GM23248 (cell line): ENCODE measurements around the gene TNP1. TPM values are rescaled to one million over a fixed set of nuclear protein-coding genes. Genes with fewer than 3 reads are reported as not detected.

ENCODE experiments used
- DNase-seq: peaks from one replicate; pipeline ENCODE4 v3.0.0-alpha.2; 2015
- H2AFZ ChIP-seq: fragments of 200-600 bp; sonication (generic); 2 replicates; pipeline ENCODE4 v1.6.1; 2016; ENCODE audit warnings: antibody characterized with exemption
- H3F3A ChIP-seq: fragments of 200-600 bp; sonication (generic); 2 replicates; pipeline ENCODE4 v1.6.1; 2016; ENCODE audit warnings: mild to moderate bottlenecking, antibody characterized with exemption, mixed run types; ENCODE audit not compliant: insufficient read depth
- H3K27ac ChIP-seq: fragments of 200-600 bp; sonication (generic); 2 replicates; pipeline ENCODE4 v1.5.1; 2016; ENCODE audit warnings: mild to moderate bottlenecking
- H3K27me3 ChIP-seq: fragments of 200-600 bp; sonication (generic); replicated peaks from 2 replicates; pipeline ENCODE4 v1.6.1; 2016; ENCODE audit warnings: mild to moderate bottlenecking; ENCODE audit not compliant: insufficient read depth
- H3K36me3 ChIP-seq: fragments of 200-600 bp; sonication (generic); 2 replicates; pipeline ENCODE4 v1.6.1; 2016; ENCODE audit warnings: low read depth, mild to moderate bottlenecking
- H3K4me1 ChIP-seq: fragments of 200-600 bp; sonication (generic); 2 replicates; pipeline ENCODE4 v1.6.1; 2016; ENCODE audit warnings: mild to moderate bottlenecking; ENCODE audit not compliant: insufficient read depth
- H3K4me2 ChIP-seq: fragments of 200-600 bp; sonication (generic); one replicate; pipeline ENCODE4 v1.6.1; 2016; ENCODE audit warnings: mild to moderate bottlenecking; ENCODE audit not compliant: unreplicated experiment
- H3K4me3 ChIP-seq: fragments of 200-600 bp; sonication (generic); 2 replicates; pipeline ENCODE4 v1.5.1; 2016; ENCODE audit warnings: mild to moderate bottlenecking
- H3K79me2 ChIP-seq: fragments of 200-600 bp; sonication (generic); 2 replicates; pipeline ENCODE4 v1.6.1; 2016; ENCODE audit warnings: mild to moderate bottlenecking; ENCODE audit not compliant: insufficient read depth
- H3K9ac ChIP-seq: fragments of 200-600 bp; sonication (generic); 2 replicates; pipeline ENCODE4 v1.6.1; 2016; ENCODE audit warnings: mild to moderate bottlenecking
- H3K9me2 ChIP-seq: fragments of 200-600 bp; sonication (generic); 2 replicates; pipeline ENCODE4 v1.6.1; 2016; ENCODE audit warnings: mixed run types, mild to moderate bottlenecking, moderate library complexity; ENCODE audit not compliant: insufficient read depth
- H3K9me3 ChIP-seq: fragments of 200-600 bp; sonication (generic); one replicate; pipeline ENCODE4 v1.6.1; 2017; ENCODE audit warnings: low read depth
- H4K20me1 ChIP-seq: fragments of 200-600 bp; sonication (generic); 2 replicates; pipeline ENCODE4 v1.6.0; 2016; ENCODE audit not compliant: insufficient read depth
- EZH2 ChIP-seq: fragments of 200-600 bp; sonication (generic); IDR thresholded peaks from 2 replicates; pipeline ENCODE4 v1.6.1; 2018; ENCODE audit warnings: antibody characterized with exemption, mild to moderate bottlenecking; ENCODE audit not compliant: insufficient read depth, poor library complexity, severe bottlenecking
- EZH2phosphoT487 ChIP-seq: fragments of 200-600 bp; sonication (generic); IDR thresholded peaks from 2 replicates; pipeline ENCODE4 v1.6.1; 2018; ENCODE audit warnings: antibody characterized with exemption, moderate library complexity, mild to moderate bottlenecking, low read depth; ENCODE audit not compliant: insufficient read depth
- WGBS, 2 experiments: methylation state at CpG; one replicate each; pipeline ENCODE4 v1.1.6; 2015 to 2017; ENCODE audit warnings: low lambda C conversion rate in 2 of 2, low coverage in 1 of 2; ENCODE audit errors: missing lambda C conversion rate in 2 of 2; 5-methylcytosine and 5-hydroxymethylcytosine counted together
- in situ Hi-C: fragments of 300-500 bp; cut with MboI; formaldehyde crosslinking; loops from 2 replicates; pipeline ENCODE4 v1.15.0; 2020
- polyA plus RNA-seq: library from polyadenylated mRNA; unstranded; fragments of >200 nt; fragmentation: Nextera tagmentation; extraction: Ambion mirVana; gene quantifications from 2 replicates; pipeline ENCODE4 v1.2.1, GENCODE V29; 2016
- total RNA-seq: library from RNA; depleted of rRNA; stranded (reverse); fragments of >200 nt; shearing (Covaris generic); gene quantifications from 2 replicates; pipeline ENCODE4 v1.2.3, GENCODE V29; 2014

TNP1 gene
- total and polyA plus RNA-seq, 2 experiments from 2014 or later, result not detected

DNA sequence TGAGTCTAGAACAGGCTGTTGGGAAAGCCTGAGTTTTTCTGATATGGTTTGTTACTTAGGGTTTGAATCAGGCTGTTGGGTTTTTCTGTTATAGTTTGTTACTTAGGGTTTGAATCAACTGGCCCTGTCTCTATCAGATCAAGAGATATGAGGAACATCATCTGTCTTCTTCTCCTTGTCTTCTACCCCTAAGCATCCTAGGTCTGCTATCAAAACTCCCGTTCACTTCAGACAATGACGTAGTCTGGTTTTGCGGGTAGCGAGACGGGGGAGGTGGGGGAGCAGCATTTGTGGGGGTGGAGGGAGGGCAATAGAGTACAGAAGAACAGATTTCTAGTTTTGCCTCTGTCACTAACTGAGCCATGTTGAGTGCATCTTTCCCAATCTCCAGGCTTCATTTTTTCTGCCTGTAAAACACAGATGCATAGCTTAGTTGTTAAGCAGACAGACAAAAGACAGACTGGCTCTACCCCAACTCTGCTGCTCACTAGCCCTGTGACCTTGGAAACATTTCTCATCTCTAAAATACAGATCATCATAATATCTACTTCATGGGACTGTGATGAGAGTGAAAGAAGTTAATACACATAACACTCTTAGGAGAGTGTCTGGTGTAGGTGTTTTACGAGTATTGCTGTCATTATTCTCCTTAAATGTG lies 9.1 kb downstream of the TNP1 start:
- TF ChIP-seq EZH2phosphoT487 (no peak), EZH2 (no peak)
- H2AFZ ChIP-seq, result no peak overlapping the region
- no peaks in the 10 kb centered on the region for H3F3A ChIP-seq
- WGBS, 2 experiments, result 93 to 98% methylated on average over 6 of the region's 6 CpGs
- no peak for DNase-seq
- no peak overlapping the region for H3K9ac ChIP-seq
- no peaks in the 10 kb centered on the region for H3K9me2 ChIP-seq
- no peaks in the 10 kb centered on the region for H3K9me3 ChIP-seq
- in situ Hi-C loops, result no loop called here
- no peak overlapping the region for H3K4me3 ChIP-seq
- H3K36me3 ChIP-seq, result no peaks in the 10 kb centered on the region
- H3K79me2 ChIP-seq, result no peaks in the 10 kb centered on the region
- no peaks in the 10 kb centered on the region for H4K20me1 ChIP-seq
- H3K4me1 ChIP-seq, result no peaks in the 10 kb centered on the region
- no peaks in the 10 kb centered on the region for H3K27me3 ChIP-seq
- H3K4me2 ChIP-seq, result no peak overlapping the region
- H3K27ac ChIP-seq, result no peak overlapping the region

DNA sequence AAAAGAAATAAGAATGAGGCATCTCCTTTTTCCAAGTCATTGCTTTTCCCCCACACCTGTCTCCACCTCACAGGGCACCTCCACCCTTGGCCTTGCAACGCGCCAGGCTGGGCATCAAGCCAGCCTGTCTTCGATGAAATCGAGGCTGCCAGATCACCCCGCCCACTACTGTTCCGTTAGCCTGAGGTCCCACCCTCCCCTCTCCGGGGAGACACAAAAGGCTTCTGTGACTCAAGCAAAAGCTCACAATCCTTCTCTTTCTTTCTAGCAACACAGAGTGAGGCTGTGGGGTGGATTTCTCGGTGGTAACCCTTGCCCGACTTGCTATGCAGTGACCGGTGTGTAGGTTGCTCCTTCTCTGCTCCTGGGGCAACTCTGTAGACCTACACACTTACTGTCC lies 9.9 kb downstream of the TNP1 start:
- TF ChIP-seq EZH2phosphoT487 (no peak), EZH2 (no peak)
- DNase-seq, result peak; percentile 44
- Histone ChIP-seq H3K79me2 (no peaks in the 10 kb centered on the region), H4K20me1 (no peaks in the 10 kb centered on the region), H3K27ac (no peak overlapping the region), H3K4me3 (no peak overlapping the region), H3K27me3 (no peaks in the 10 kb centered on the region), H3K4me2 (no peak overlapping the region), H3K36me3 (no peaks in the 10 kb centered on the region), H3K9me3 (no peaks in the 10 kb centered on the region), H3K4me1 (no peaks in the 10 kb centered on the region), H2AFZ (no peak overlapping the region), H3K9ac (no peak overlapping the region), H3F3A (no peaks in the 10 kb centered on the region), H3K9me2 (no peaks in the 10 kb centered on the region)
- WGBS, 2 experiments, result 42 to 46% methylated on average over 10 of the region's 10 CpGs
- in situ Hi-C loops, result no loop called here

DNA sequence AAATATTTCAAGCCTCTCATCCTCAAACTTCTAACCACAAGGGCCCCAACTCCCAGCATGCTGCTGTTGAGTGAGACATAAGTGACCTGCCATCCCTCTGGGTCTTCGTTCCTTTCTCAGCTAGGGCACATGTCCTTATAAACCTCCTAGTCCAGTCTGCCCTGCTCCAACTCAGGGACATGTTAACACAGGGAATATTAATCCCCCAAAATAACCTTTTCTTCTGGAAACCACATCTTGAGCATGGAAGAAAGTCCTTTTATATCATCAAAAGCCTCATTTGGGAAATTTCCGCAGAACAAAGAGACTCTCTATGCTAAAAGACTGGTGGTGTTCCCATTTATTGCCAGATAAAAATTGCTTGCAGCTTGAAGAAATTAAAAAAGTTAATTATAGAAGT lies 14.4 kb downstream of the TNP1 start:
- in situ Hi-C loops, result no loop called here

DNA sequence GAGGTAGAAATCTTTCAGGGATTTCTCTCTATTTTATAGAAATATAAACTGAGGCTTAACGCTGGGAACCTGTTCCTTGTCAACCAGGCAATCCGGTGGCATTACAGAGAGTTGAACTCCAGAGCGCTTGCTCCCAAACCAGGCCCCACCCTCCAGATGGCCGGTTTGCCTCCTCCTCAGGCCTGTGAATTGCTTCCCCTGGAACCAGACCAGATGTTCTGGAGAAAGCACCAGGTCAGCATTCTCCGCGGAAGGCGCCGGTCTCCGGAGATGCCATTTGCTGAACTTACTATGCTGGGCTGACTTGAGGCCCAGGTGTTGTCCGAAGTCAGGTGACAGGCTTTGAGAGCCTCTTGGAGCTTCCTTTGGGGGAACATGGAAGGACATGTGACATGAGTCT lies 17.2 kb downstream of the TNP1 start:
- Histone ChIP-seq H3K9me3 (no peaks in the 10 kb centered on the region), H3K4me3 (no peak overlapping the region), H3K79me2 (no peaks in the 10 kb centered on the region), H3K9me2 (no peaks in the 10 kb centered on the region), H3F3A (no peaks in the 10 kb centered on the region), H3K27me3 (no peaks in the 10 kb centered on the region; the same call in 1 of the 2 replicates), H3K36me3 (no peaks in the 10 kb centered on the region), H2AFZ (no peak overlapping the region), H3K27ac (no peak overlapping the region), H4K20me1 (no peaks in the 10 kb centered on the region), H3K4me1 (no peaks in the 10 kb centered on the region), H3K4me2 (no peak overlapping the region), H3K9ac (no peak overlapping the region)
- no peak for DNase-seq
- TF ChIP-seq EZH2 (no peak), EZH2phosphoT487 (no peak)
- WGBS, 2 experiments, result 87 to 94% methylated on average over 10 of the region's 10 CpGs
- in situ Hi-C loops, result no loop called here

More for the DNA sequence above, 14.4 kb downstream of the TNP1 start:
- Histone ChIP-seq H3K4me2 (no peak overlapping the region), H3K4me1 (no peaks in the 10 kb centered on the region), H3K9me3 (no peaks in the 10 kb centered on the region), H3K27me3 (no peaks in the 10 kb centered on the region; the same call in 1 of the 2 replicates), H4K20me1 (no peaks in the 10 kb centered on the region), H2AFZ (no peak overlapping the region), H3K9me2 (no peaks in the 10 kb centered on the region), H3K36me3 (no peaks in the 10 kb centered on the region), H3K27ac (no peak overlapping the region), H3K4me3 (no peak overlapping the region), H3K79me2 (no peaks in the 10 kb centered on the region), H3F3A (no peaks in the 10 kb centered on the region), H3K9ac (no peak overlapping the region)
- DNase-seq, result no peak
- TF ChIP-seq EZH2phosphoT487 (no peak), EZH2 (no peak)
- 44 to 50% methylated on average over 2 of the region's 2 CpGs for WGBS, 2 experiments

DNA sequence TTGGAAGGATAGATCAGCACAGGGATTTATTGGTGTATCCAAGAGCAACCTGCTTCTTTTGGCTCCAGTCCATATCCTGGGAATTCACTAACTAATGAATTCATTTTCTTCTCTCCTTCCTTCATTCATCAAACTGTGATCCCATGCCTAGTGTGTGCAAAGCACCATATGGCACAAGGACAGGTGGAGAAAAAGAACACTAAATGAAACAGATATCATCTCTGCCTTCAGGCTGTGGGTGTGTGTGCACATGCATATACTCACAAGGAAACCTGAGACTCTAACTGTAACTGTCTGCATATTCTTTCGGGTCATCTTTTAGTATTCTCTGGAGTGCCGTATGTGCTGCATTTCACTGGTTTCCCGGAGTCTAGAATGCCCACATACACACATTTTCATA lies 20.2 kb downstream of the TNP1 start:
- Histone ChIP-seq H3K36me3 (no peaks in the 10 kb centered on the region), H3K27ac (no peak overlapping the region), H3K79me2 (no peaks in the 10 kb centered on the region), H3K4me2 (no peak overlapping the region), H3K4me1 (no peaks in the 10 kb centered on the region), H3K9me2 (no peaks in the 10 kb centered on the region), H2AFZ (no peak overlapping the region), H3K4me3 (no peak overlapping the region), H4K20me1 (no peaks in the 10 kb centered on the region), H3F3A (no peaks in the 10 kb centered on the region), H3K9ac (no peak overlapping the region), H3K9me3 (no peaks in the 10 kb centered on the region), H3K27me3 (no peaks in the 10 kb centered on the region; the same call in 1 of the 2 replicates)
- in situ Hi-C loops, result no loop called here
- TF ChIP-seq EZH2phosphoT487, result no peak
- no peak for TF ChIP-seq EZH2
- no peak for DNase-seq
- 91 to 94% methylated on average over 3 of the region's 3 CpGs for WGBS, 2 experiments
